Endodermal cell (in vitro differentiated cells): ENCODE measurements around the gene MRPS15. TPM values are rescaled to one million over a fixed set of nuclear protein-coding genes. Genes with fewer than 3 reads are reported as not detected.

Source experiments
- DNase-seq: peaks from one replicate; pipeline ENCODE4 v3.0.0-alpha.2; 2017
- H3K27ac ChIP-seq: 2 replicates; pipeline ENCODE4 v1.5.1; 2013; ENCODE audit warnings: mild to moderate bottlenecking, low read depth, low read length, moderate library complexity
- H3K27me3 ChIP-seq: 2 replicates; pipeline ENCODE4 v1.6.1; 2013; ENCODE audit warnings: mild to moderate bottlenecking, low read length, moderate library complexity; ENCODE audit not compliant: insufficient read depth, control insufficient read depth, poor library complexity, severe bottlenecking
- H3K36me3 ChIP-seq: 2 replicates; pipeline ENCODE4 v1.7.0; 2013; ENCODE audit warnings: mild to moderate bottlenecking, low read length, moderate library complexity; ENCODE audit not compliant: control insufficient read depth, insufficient read depth
- H3K4me1 ChIP-seq: one replicate; pipeline ENCODE4 v1.7.0; 2013; ENCODE audit warnings: low read length; ENCODE audit not compliant: control insufficient read depth, insufficient read depth
- H3K4me3 ChIP-seq: 2 replicates; pipeline ENCODE4 v1.5.1; 2013; ENCODE audit warnings: mild to moderate bottlenecking, low read length, moderate library complexity
- H3K9ac ChIP-seq: 2 replicates; pipeline ENCODE4 v1.6.1; 2013; ENCODE audit warnings: mild to moderate bottlenecking, low read length, moderate library complexity; ENCODE audit not compliant: poor library complexity, severe bottlenecking; ENCODE audit errors: extremely low read depth
- H3K9me3 ChIP-seq: 2 replicates; pipeline ENCODE4 v1.6.1; 2013; ENCODE audit warnings: mild to moderate bottlenecking, low read length, moderate library complexity; ENCODE audit not compliant: control insufficient read depth
- H3K27ac Mint-ChIP-seq: 2 replicates; pipeline ENCODE4 v1.8.0; 2020; ENCODE audit warnings: mixed read lengths
- H3K27me3 Mint-ChIP-seq: 2 replicates; pipeline ENCODE4 v1.8.0; 2021; ENCODE audit warnings: mild to moderate bottlenecking, mixed read lengths; ENCODE audit not compliant: insufficient read depth
- H3K36me3 Mint-ChIP-seq: 2 replicates; pipeline ENCODE4 v1.8.0; 2020; ENCODE audit warnings: low read depth, mixed read lengths
- H3K4me1 Mint-ChIP-seq: 2 replicates; pipeline ENCODE4 v1.8.0; 2020; ENCODE audit warnings: mixed read lengths
- H3K4me3 Mint-ChIP-seq: 2 replicates; pipeline ENCODE4 v1.8.0; 2020; ENCODE audit warnings: mild to moderate bottlenecking, moderate library complexity, mixed read lengths
- H3K9me3 Mint-ChIP-seq: 2 replicates; pipeline ENCODE4 v1.8.0; 2020; ENCODE audit warnings: mild to moderate bottlenecking, mixed read lengths
- CTCF ChIP-seq: fragments of 200-600 bp; sonication (generic); conservative IDR thresholded peaks from 2 replicates; pipeline ENCODE4 v1.5.0; 2021; ENCODE audit warnings: antibody characterized with exemption, mild to moderate bottlenecking
- WGBS, 2 experiments: methylation state at CpG; one replicate each; pipeline versions ENCODE4 v1.1.5 to v1.1.7; 2013; ENCODE audit warnings: missing lambda C conversion rate in 2 of 2, mixed read lengths in 1 of 2; ENCODE audit not compliant: insufficient coverage in 1 of 2, insufficient read length in 1 of 2; 5-methylcytosine and 5-hydroxymethylcytosine counted together
- total RNA-seq, 2 donors: library from RNA; stranded (reverse); fragmentation: NEBNext Ultra II Directional in 1 of 2; extraction: Animal tissue kit (Norgen Biotek cat#: 25700) in 1 of 2; gene quantifications; 2 replicates in 1 of 2; 3 replicates in 1 of 2; pipeline ENCODE4 v1.2.1, GENCODE V29; 2021

The MRPS15 gene
- total RNA-seq, 2 donors from 2014 or later, result 107 to 111 TPM

- 100% methylated on average over 1 to 2 of the region's 2 CpGs for WGBS, 2 experiments
- H3K36me3 ChIP-seq, result no peaks in the 10 kb centered on the region
- Mint-ChIP-seq H3K36me3 (no peaks in the 10 kb centered on the region), H3K4me3 (no peak overlapping the region), H3K27me3 (peaks cover 4% of the 10 kb centered on the region), H3K9me3 (peaks cover 5% of the 10 kb centered on the region), H3K4me1 (peaks cover 31% of the 10 kb centered on the region), H3K27ac (no peak overlapping the region)
- no peaks in the 10 kb centered on the region for H3K9me3 ChIP-seq
- H3K4me3 ChIP-seq, result no peak overlapping the region
- H3K4me1 ChIP-seq, result peaks cover 11% of the 10 kb centered on the region
- no peaks in the 10 kb centered on the region for H3K27me3 ChIP-seq
- no peak overlapping the region for H3K9ac ChIP-seq
- H3K27ac ChIP-seq, result no peak overlapping the region
- TF ChIP-seq CTCF, result no peak
- no peak for DNase-seq
Observed at GRCh38 chr1:36486093-36486438, 21.9 kb upstream of the MRPS15 start.

GRCh38 chr1:36484099-36484498 lies 19.9 kb upstream of the MRPS15 start:
- Histone ChIP-seq H3K9me3 (no peaks in the 10 kb centered on the region), H3K9ac (no peak overlapping the region), H3K4me1 (peaks cover 11% of the 10 kb centered on the region), H3K4me3 (no peak overlapping the region), H3K27ac (no peak overlapping the region), H3K36me3 (no peaks in the 10 kb centered on the region), H3K27me3 (no peaks in the 10 kb centered on the region)
- Mint-ChIP-seq H3K9me3 (peaks cover 5% of the 10 kb centered on the region), H3K27ac (no peak overlapping the region), H3K27me3 (peaks cover 11% of the 10 kb centered on the region), H3K4me1 (peaks cover 20% of the 10 kb centered on the region), H3K36me3 (no peaks in the 10 kb centered on the region), H3K4me3 (no peak overlapping the region)
- peak; percentile 24 for DNase-seq
- no peak for TF ChIP-seq CTCF
- 89 to 94% methylated on average over 2 of the region's 2 CpGs for WGBS, 2 experiments

- Mint-ChIP-seq H3K4me3 (peak within 1 kb of the TSS; percentile 18), H3K27ac (peak within 1 kb of the TSS; percentile 10)
Observed at GRCh38 chr1:36482724-36483388, 18.7 kb upstream of the MRPS15 start, which contains the start of gene CSF3R. CSF3R (minus strand) TSS chr1:36482913; CDS start chr1:36479496, 3,417 bp downstream.

More at GRCh38 chr1:36482724-36483388, 18.7 kb upstream of the MRPS15 start, which contains the start of gene CSF3R:
- Histone ChIP-seq H3K36me3 (no peaks in the 10 kb centered on the region), H3K27me3 (no peaks in the 10 kb centered on the region), H3K9me3 (no peaks in the 10 kb centered on the region), H3K9ac (no peak within 1 kb of the TSS), H3K4me3 (no peak within 1 kb of the TSS), H3K27ac (no peak within 1 kb of the TSS), H3K4me1 (peaks cover 11% of the 10 kb centered on the region)
- peaks cover 5% of the 10 kb centered on the region for H3K9me3 Mint-ChIP-seq
- H3K36me3 Mint-ChIP-seq, result no peaks in the 10 kb centered on the region
- H3K4me1 Mint-ChIP-seq, result peaks cover 14% of the 10 kb centered on the region
- 72 to 76% methylated on average over 9 to 13 of the region's 13 CpGs for whole genome bisulfite sequencing, 2 experiments
- peaks cover 16% of the 10 kb centered on the region for H3K27me3 Mint-ChIP-seq
- no peak for TF ChIP-seq CTCF
- peak; percentile 65 for DNase-seq
